PC-9 (cell line): ENCODE data around the gene STK39. TPM values are rescaled to one million over a fixed set of nuclear protein-coding genes. Genes with fewer than 3 reads are reported as not detected.

Experiments
- BruUV-seq: library from RNA; stranded (reverse); fragments of 400-500 nt; replicated peaks from 2 replicates; lab custom pipeline; 2021; lab: Mats Ljungman, UMichigan
- CTCF ChIA-PET: fragments of 300-600 bp; sonication (Branson Sonifier 250); formaldehyde crosslinking; loops from one replicate; lab custom pipeline; 2022; ENCODE audit warnings: antibody characterized with exemption; lab: Charles Lee
- POLR2A ChIA-PET: fragments of 300-600 bp; sonication (Branson Sonifier 250); formaldehyde crosslinking; loops from one replicate; lab custom pipeline; 2022; ENCODE audit warnings: antibody characterized with exemption; ENCODE audit not compliant: unreplicated experiment; lab: Charles Lee
- DNase-seq, 2 experiments: peaks; one replicate each; pipeline versions ENCODE4 v3.0.0 to v3.0.0-alpha.2; 2015 to 2022; ENCODE audit warnings: mixed read lengths in 1 of 2
- H2AFZ ChIP-seq: fragments of 200-600 bp; sonication (generic); 2 replicates; pipeline ENCODE4 v1.8.1; 2017; ENCODE audit warnings: antibody characterized with exemption
- H3F3A ChIP-seq: fragments of 200-600 bp; sonication (generic); 2 replicates; pipeline ENCODE4 v1.8.1; 2017; ENCODE audit warnings: antibody characterized with exemption, mild to moderate bottlenecking, low read depth; ENCODE audit not compliant: insufficient read depth
- H3K27ac ChIP-seq: fragments of 200-600 bp; sonication (generic); 2 replicates; pipeline ENCODE4 v1.6.1; 2016; ENCODE audit warnings: mixed run types
- H3K27me3 ChIP-seq: fragments of 200-600 bp; sonication (generic); 2 replicates; pipeline ENCODE4 v1.6.1; 2016; ENCODE audit warnings: low read depth, mixed run types; ENCODE audit not compliant: insufficient read depth
- H3K36me3 ChIP-seq: fragments of 200-600 bp; sonication (generic); 2 replicates; pipeline ENCODE4 v1.6.1; 2016; ENCODE audit warnings: low read depth, mixed run types
- H3K4me1 ChIP-seq: fragments of 200-600 bp; sonication (generic); replicated peaks from 2 replicates; pipeline ENCODE4 v1.6.1; 2016; ENCODE audit warnings: mixed run types; ENCODE audit not compliant: insufficient read depth
- H3K4me2 ChIP-seq: fragments of 200-600 bp; sonication (generic); 2 replicates; pipeline ENCODE4 v1.6.1; 2017; ENCODE audit warnings: mixed run types
- H3K4me3 ChIP-seq: fragments of 200-600 bp; sonication (generic); 2 replicates; pipeline ENCODE4 v1.6.1; 2016; ENCODE audit warnings: mixed run types
- H3K79me2 ChIP-seq: fragments of 200-600 bp; sonication (generic); 2 replicates; pipeline ENCODE4 v1.6.1; 2017; ENCODE audit warnings: low read depth, mixed run types
- H3K9me2 ChIP-seq: fragments of 200-600 bp; sonication (generic); 2 replicates; pipeline ENCODE4 v1.8.1; 2017; ENCODE audit warnings: mild to moderate bottlenecking; ENCODE audit not compliant: insufficient read depth
- H3K9me3 ChIP-seq: fragments of 200-600 bp; sonication (generic); 2 replicates; pipeline ENCODE4 v1.8.1; 2016; ENCODE audit warnings: low read depth; ENCODE audit not compliant: insufficient read depth
- H4K20me1 ChIP-seq: fragments of 200-600 bp; sonication (generic); 2 replicates; pipeline ENCODE4 v1.8.1; 2017; ENCODE audit not compliant: insufficient read depth
- CTCF ChIP-seq: fragments of 200-600 bp; sonication (generic); conservative IDR thresholded peaks from 2 replicates; pipeline ENCODE4 v1.6.1; 2017; ENCODE audit warnings: mixed run types, antibody characterized with exemption, mild to moderate bottlenecking, moderate library complexity
- EZH2 ChIP-seq: fragments of 200-600 bp; sonication (generic); IDR thresholded peaks from 2 replicates; pipeline ENCODE4 v1.8.0; 2017; ENCODE audit warnings: antibody characterized with exemption, low read depth
- intact Hi-C: fragments of 100-400 bp; cut with micrococcal nuclease; formaldehyde crosslinking; loops from one replicate; pipeline ENCODE4 v1.10.0; 2022; ENCODE audit not compliant: unreplicated experiment
- total RNA-seq: library from RNA; stranded (reverse); gene quantifications from 2 replicates; pipeline ENCODE4 v1.2.3, GENCODE V29; 2021

Gene STK39
- total RNA-seq, 1 experiment from 2014 or later: 14.5 TPM

- H2AFZ ChIP-seq: no peak overlapping the region
- TF ChIP-seq CTCF (no peak), EZH2 (no peak)
- no peak for DNase-seq
- POLR2A ChIA-PET: no interaction called here
- no TSS peak for BruUV-seq
- no peaks in the 10 kb centered on the region for H3K36me3 ChIP-seq
- no peaks in the 10 kb centered on the region for H3K4me1 ChIP-seq
- no peak overlapping the region for H3K4me3 ChIP-seq
- H3K9me2 ChIP-seq: no peaks in the 10 kb centered on the region
- intact Hi-C loops: no loop called here
- no peaks in the 10 kb centered on the region for H3F3A ChIP-seq
- H3K79me2 ChIP-seq: no peaks in the 10 kb centered on the region
- no peak overlapping the region for H3K27ac ChIP-seq
- CTCF ChIA-PET: no interaction called here
- no peaks in the 10 kb centered on the region for H3K9me3 ChIP-seq
- no peaks in the 10 kb centered on the region for H4K20me1 ChIP-seq
- no peaks in the 10 kb centered on the region for H3K27me3 ChIP-seq
- no peak overlapping the region for H3K4me2 ChIP-seq
Observed at GRCh38 chr2:167940734-167941507, 306.5 kb downstream of the STK39 start.

GRCh38 chr2:167940346-167940725 lies 307.1 kb downstream of the STK39 start:
- Histone ChIP-seq H3K4me2 (no peak overlapping the region), H3K4me1 (no peaks in the 10 kb centered on the region), H2AFZ (no peak overlapping the region), H3K79me2 (no peaks in the 10 kb centered on the region), H3K9me2 (no peaks in the 10 kb centered on the region), H4K20me1 (no peaks in the 10 kb centered on the region), H3K27me3 (no peaks in the 10 kb centered on the region), H3K27ac (no peak overlapping the region), H3F3A (no peaks in the 10 kb centered on the region), H3K9me3 (no peaks in the 10 kb centered on the region), H3K4me3 (no peak overlapping the region), H3K36me3 (no peaks in the 10 kb centered on the region)
- ChIA-PET POLR2A (no interaction called here), CTCF (no interaction called here)
- intact Hi-C loops: no loop called here
- TF ChIP-seq CTCF: no peak
- TF ChIP-seq EZH2: no peak
- BruUV-seq: no TSS peak
- no peak for DNase-seq

GRCh38 chr2:167939514-167940345 lies 307.7 kb downstream of the STK39 start:
- POLR2A ChIA-PET: no interaction called here
- Histone ChIP-seq H3F3A (no peaks in the 10 kb centered on the region), H3K36me3 (no peaks in the 10 kb centered on the region), H3K79me2 (no peaks in the 10 kb centered on the region), H3K27me3 (no peaks in the 10 kb centered on the region), H3K4me1 (no peaks in the 10 kb centered on the region), H3K27ac (no peak overlapping the region), H2AFZ (no peak overlapping the region), H3K4me3 (no peak overlapping the region), H3K4me2 (no peak overlapping the region), H4K20me1 (no peaks in the 10 kb centered on the region), H3K9me2 (no peaks in the 10 kb centered on the region), H3K9me3 (no peaks in the 10 kb centered on the region)
- TF ChIP-seq CTCF: no peak
- TF ChIP-seq EZH2: no peak
- no peak for DNase-seq
- CTCF ChIA-PET: no interaction called here
- BruUV-seq: no TSS peak
- intact Hi-C loops: no loop called here
